ENCODE measurements around the gene C20orf202. TPM values are rescaled to one million over a fixed set of nuclear protein-coding genes. Genes with fewer than 3 reads are reported as not detected.

Gene C20orf202
- total and polyA plus RNA-seq, 2 experiments from 2014 or later = not detected

DNA sequence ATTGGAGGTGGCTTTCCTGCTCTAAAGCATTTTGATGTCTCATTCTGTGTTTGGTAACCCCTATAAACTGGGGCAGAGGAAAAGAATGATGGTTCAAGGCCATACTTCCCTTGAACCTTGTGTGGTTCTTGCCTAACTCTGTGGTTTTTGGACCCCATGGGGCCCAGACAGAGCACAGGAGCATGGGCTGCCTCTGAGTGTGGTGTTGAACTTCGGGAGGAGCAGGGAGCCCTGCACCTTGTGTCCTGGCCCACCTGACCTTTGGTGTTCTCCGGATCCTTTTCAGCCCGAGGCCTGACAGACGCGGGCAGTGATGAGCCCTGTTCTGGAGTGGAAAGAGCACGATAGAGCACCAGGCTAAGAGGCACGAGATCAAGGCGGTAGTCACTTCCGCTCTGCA, 37.3 kb upstream of the C20orf202 start (continued):
- TF ChIP-seq, protein P1, sequence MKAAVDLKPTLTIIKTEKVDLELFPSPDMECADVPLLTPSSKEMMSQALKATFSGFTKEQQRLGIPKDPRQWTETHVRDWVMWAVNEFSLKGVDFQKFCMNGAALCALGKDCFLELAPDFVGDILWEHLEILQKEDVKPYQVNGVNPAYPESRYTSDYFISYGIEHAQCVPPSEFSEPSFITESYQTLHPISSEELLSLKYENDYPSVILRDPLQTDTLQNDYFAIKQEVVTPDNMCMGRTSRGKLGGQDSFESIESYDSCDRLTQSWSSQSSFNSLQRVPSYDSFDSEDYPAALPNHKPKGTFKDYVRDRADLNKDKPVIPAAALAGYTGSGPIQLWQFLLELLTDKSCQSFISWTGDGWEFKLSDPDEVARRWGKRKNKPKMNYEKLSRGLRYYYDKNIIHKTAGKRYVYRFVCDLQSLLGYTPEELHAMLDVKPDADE (IDR thresholded peaks at IDR 0.05) = no peak
- TF ChIP-seq NANOG (IDR thresholded peaks at IDR 0.05; ENCODE audit: borderline replicate concordance) = no peak

DNA sequence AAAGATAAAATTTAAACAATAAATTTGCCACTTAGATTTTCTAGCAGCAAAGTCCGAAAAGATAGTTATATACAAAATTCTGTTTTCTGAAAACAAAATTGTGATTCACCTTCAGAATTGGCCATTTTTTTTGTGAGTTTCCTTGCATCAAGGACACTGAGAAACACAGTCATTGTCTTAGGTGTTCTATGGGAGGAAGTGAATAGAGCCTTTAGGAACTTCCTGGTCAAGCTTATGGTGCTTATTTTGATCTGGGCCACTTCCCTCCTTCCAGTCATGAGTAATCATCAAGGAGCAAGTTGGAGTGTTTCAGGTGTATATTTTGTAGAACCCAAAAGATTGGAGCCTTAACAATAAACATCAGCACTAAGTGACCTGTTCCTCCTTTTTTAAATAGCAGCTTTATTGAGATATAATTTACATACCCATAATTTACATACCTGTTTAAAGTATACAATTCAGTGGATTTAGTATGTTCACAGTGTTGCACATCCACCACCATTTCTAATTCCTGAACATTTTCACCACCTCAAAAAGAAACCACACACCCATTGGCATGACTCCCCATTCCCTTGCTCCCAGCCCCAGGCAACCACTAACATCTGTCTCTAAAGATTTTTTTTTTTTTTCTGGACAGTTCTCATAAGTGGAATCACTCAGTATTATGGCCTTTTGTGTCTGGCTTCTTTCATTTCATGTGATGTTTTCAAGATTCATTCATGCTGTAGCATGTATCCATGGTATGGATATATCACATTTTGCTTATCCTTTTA, 36.1 kb upstream of the C20orf202 start:
- Histone ChIP-seq H3K27ac (ENCODE audit: low read depth) (no peak overlapping the region), H3K79me2 (replicated peaks; ENCODE audit: insufficient read depth) (no peaks in the 10 kb centered on the region), H2AFZ (no peak overlapping the region), H3K36me3 (ENCODE audit: insufficient read depth) (peaks cover 19% of the 10 kb centered on the region), H3F3A (replicated peaks; ENCODE audit: low read depth) (no peaks in the 10 kb centered on the region), H3K4me3 (no peak overlapping the region), H3K27me3 (ENCODE audit: insufficient read depth) (no peaks in the 10 kb centered on the region), H3K4me2 (no peak overlapping the region), H3K4me1 (ENCODE audit: insufficient read depth) (no peaks in the 10 kb centered on the region), H3K9me2 (ENCODE audit: insufficient read depth) (no peaks in the 10 kb centered on the region), H4K20me1 (replicated peaks; ENCODE audit: insufficient read depth) (peaks cover 6% of the 10 kb centered on the region)
- Mint-ChIP-seq H3K4me1 (no peaks in the 10 kb centered on the region), H3K4me3 (no peak overlapping the region), H3K36me3 (ENCODE audit: low read depth) (peaks cover 55% of the 10 kb centered on the region), H3K9me3 (no peaks in the 10 kb centered on the region), H3K27ac (no peak overlapping the region), H3K27me3 (ENCODE audit: insufficient read depth, low read depth, poor library complexity) (no peaks in the 10 kb centered on the region)
- no peak for ATAC-seq
- DNase-seq (ENCODE audit: low spot score) = no peak
- TF ChIP-seq CREB1 (CRISPR knock-in tag; IDR thresholded peaks at IDR 0.05; ENCODE audit: low read depth) (no peak), STAT1 (IDR thresholded peaks at IDR 0.05; ENCODE audit: unreplicated experiment) (no peak), EZH2phosphoT487 (IDR thresholded peaks at IDR 0.05; ENCODE audit: unreplicated experiment) (no peak), ZNF114 (CRISPR knock-in tag; IDR thresholded peaks at IDR 0.05) (no peak), NANOG (IDR thresholded peaks at IDR 0.05; ENCODE audit: borderline replicate concordance) (no peak), POLR2AphosphoS5 (IDR thresholded peaks at IDR 0.05; ENCODE audit: low read depth) (no peak)
- TF ChIP-seq, protein P1 (IDR thresholded peaks at IDR 0.05) = no peak
- TF ChIP-seq, protein P2, sequence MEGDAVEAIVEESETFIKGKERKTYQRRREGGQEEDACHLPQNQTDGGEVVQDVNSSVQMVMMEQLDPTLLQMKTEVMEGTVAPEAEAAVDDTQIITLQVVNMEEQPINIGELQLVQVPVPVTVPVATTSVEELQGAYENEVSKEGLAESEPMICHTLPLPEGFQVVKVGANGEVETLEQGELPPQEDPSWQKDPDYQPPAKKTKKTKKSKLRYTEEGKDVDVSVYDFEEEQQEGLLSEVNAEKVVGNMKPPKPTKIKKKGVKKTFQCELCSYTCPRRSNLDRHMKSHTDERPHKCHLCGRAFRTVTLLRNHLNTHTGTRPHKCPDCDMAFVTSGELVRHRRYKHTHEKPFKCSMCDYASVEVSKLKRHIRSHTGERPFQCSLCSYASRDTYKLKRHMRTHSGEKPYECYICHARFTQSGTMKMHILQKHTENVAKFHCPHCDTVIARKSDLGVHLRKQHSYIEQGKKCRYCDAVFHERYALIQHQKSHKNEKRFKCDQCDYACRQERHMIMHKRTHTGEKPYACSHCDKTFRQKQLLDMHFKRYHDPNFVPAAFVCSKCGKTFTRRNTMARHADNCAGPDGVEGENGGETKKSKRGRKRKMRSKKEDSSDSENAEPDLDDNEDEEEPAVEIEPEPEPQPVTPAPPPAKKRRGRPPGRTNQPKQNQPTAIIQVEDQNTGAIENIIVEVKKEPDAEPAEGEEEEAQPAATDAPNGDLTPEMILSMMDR (conservative IDR thresholded peaks at IDR 0.05; ENCODE audit: low read depth in 2 of 2) = no peak
- TF ChIP-seq, protein P3, sequence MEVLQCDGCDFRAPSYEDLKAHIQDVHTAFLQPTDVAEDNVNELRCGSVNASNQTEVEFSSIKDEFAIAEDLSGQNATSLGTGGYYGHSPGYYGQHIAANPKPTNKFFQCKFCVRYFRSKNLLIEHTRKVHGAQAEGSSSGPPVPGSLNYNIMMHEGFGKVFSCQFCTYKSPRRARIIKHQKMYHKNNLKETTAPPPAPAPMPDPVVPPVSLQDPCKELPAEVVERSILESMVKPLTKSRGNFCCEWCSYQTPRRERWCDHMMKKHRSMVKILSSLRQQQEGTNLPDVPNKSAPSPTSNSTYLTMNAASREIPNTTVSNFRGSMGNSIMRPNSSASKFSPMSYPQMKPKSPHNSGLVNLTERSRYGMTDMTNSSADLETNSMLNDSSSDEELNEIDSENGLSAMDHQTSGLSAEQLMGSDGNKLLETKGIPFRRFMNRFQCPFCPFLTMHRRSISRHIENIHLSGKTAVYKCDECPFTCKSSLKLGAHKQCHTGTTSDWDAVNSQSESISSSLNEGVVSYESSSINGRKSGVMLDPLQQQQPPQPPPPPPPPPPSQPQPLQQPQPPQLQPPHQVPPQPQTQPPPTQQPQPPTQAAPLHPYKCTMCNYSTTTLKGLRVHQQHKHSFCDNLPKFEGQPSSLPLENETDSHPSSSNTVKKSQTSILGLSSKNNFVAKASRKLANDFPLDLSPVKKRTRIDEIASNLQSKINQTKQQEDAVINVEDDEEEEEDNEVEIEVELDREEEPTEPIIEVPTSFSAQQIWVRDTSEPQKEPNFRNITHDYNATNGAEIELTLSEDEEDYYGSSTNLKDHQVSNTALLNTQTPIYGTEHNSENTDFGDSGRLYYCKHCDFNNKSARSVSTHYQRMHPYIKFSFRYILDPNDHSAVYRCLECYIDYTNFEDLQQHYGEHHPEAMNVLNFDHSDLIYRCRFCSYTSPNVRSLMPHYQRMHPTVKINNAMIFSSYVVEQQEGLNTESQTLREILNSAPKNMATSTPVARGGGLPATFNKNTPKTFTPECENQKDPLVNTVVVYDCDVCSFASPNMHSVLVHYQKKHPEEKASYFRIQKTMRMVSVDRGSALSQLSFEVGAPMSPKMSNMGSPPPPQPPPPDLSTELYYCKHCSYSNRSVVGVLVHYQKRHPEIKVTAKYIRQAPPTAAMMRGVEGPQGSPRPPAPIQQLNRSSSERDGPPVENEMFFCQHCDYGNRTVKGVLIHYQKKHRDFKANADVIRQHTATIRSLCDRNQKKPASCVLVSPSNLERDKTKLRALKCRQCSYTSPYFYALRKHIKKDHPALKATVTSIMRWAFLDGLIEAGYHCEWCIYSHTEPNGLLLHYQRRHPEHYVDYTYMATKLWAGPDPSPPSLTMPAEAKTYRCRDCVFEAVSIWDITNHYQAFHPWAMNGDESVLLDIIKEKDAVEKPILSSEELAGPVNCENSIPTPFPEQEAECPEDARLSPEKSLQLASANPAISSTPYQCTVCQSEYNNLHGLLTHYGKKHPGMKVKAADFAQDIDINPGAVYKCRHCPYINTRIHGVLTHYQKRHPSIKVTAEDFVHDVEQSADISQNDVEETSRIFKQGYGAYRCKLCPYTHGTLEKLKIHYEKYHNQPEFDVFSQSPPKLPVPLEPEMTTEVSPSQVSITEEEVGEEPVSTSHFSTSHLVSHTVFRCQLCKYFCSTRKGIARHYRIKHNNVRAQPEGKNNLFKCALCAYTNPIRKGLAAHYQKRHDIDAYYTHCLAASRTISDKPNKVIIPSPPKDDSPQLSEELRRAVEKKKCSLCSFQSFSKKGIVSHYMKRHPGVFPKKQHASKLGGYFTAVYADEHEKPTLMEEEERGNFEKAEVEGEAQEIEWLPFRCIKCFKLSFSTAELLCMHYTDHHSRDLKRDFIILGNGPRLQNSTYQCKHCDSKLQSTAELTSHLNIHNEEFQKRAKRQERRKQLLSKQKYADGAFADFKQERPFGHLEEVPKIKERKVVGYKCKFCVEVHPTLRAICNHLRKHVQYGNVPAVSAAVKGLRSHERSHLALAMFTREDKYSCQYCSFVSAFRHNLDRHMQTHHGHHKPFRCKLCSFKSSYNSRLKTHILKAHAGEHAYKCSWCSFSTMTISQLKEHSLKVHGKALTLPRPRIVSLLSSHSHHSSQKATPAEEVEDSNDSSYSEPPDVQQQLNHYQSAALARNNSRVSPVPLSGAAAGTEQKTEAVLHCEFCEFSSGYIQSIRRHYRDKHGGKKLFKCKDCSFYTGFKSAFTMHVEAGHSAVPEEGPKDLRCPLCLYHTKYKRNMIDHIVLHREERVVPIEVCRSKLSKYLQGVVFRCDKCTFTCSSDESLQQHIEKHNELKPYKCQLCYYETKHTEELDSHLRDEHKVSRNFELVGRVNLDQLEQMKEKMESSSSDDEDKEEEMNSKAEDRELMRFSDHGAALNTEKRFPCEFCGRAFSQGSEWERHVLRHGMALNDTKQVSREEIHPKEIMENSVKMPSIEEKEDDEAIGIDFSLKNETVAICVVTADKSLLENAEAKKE (CRISPR knock-in tag; IDR thresholded peaks at IDR 0.05) = no peak
- TF ChIP-seq, protein P4, sequence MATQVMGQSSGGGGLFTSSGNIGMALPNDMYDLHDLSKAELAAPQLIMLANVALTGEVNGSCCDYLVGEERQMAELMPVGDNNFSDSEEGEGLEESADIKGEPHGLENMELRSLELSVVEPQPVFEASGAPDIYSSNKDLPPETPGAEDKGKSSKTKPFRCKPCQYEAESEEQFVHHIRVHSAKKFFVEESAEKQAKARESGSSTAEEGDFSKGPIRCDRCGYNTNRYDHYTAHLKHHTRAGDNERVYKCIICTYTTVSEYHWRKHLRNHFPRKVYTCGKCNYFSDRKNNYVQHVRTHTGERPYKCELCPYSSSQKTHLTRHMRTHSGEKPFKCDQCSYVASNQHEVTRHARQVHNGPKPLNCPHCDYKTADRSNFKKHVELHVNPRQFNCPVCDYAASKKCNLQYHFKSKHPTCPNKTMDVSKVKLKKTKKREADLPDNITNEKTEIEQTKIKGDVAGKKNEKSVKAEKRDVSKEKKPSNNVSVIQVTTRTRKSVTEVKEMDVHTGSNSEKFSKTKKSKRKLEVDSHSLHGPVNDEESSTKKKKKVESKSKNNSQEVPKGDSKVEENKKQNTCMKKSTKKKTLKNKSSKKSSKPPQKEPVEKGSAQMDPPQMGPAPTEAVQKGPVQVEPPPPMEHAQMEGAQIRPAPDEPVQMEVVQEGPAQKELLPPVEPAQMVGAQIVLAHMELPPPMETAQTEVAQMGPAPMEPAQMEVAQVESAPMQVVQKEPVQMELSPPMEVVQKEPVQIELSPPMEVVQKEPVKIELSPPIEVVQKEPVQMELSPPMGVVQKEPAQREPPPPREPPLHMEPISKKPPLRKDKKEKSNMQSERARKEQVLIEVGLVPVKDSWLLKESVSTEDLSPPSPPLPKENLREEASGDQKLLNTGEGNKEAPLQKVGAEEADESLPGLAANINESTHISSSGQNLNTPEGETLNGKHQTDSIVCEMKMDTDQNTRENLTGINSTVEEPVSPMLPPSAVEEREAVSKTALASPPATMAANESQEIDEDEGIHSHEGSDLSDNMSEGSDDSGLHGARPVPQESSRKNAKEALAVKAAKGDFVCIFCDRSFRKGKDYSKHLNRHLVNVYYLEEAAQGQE (IDR thresholded peaks at IDR 0.05; ENCODE audit: unreplicated experiment) = no peak
